Epithelial cell of prostate (primary cell): ENCODE data around the gene UBE2V1.
"Not testable (repeated sequence)": the region's sequence is repeated elsewhere in the genome, so short reads cannot be mapped to it uniquely, and the experiment has no call there.

ENCODE experiments used
- DNase-seq: peaks from one replicate; pipeline ENCODE4 v3.0.0-alpha.2; 2011; ENCODE audit warnings: low read depth, low spot score
- H3K27ac ChIP-seq: fragments of 450-650 bp; 2 replicates; pipeline ENCODE4 v1.5.1; 2017; ENCODE audit warnings: mild to moderate bottlenecking

UBE2V1 gene

DNA sequence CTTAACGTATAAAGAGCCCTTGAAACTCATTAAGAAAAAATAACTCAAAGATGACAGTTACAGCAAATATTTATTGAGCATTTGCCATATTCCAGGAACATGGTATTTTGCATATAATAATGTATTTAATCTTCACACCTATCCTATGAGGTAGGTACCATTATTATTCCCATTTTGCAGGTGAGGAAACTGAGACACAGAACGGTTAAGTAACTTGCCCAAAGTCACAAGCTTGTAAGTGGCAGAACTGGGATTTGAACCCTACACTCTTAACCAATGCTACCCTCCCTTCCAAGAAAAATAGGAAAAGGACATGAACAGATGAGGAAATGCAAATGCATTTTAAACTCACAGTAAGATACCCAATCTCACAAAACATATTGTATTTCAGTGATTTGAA, 5.3 kb upstream of the UBE2V1 start:
- H3K27ac ChIP-seq, result no peak overlapping the region
- DNase-seq, result no peak

DNA sequence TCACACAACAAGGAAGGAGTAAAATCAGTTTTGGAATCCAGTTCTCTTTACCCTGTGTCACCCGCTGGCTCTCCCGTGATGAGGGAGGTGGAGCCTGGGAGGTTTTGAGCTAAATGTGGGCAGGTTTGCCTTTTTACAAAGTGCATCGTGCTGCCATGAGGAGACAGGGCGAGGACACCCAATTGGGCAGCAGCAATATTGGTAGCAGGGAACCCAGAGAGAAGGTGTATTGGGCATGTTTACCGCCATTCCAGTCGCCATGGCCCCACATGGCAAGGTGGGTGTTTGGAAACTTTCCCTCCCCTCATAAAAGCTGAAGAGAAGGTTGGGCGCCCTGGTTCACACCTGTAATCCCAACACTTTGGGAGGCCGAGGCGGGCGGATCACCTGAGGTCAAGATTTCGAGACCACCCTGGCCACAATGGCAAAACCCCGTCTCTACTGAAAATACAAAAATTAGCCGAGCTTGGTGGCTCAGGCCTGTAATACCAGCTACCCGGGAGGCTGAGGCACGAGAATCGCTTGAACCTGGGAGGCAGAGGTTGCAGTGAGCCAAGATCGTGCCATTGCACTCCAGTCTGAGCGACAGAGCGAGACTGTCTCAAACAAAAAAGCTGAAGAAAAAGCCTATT, 3.5 kb upstream of the UBE2V1 start:
- peak overlapping the region; percentile 36 for H3K27ac ChIP-seq
- no peak for DNase-seq

DNA sequence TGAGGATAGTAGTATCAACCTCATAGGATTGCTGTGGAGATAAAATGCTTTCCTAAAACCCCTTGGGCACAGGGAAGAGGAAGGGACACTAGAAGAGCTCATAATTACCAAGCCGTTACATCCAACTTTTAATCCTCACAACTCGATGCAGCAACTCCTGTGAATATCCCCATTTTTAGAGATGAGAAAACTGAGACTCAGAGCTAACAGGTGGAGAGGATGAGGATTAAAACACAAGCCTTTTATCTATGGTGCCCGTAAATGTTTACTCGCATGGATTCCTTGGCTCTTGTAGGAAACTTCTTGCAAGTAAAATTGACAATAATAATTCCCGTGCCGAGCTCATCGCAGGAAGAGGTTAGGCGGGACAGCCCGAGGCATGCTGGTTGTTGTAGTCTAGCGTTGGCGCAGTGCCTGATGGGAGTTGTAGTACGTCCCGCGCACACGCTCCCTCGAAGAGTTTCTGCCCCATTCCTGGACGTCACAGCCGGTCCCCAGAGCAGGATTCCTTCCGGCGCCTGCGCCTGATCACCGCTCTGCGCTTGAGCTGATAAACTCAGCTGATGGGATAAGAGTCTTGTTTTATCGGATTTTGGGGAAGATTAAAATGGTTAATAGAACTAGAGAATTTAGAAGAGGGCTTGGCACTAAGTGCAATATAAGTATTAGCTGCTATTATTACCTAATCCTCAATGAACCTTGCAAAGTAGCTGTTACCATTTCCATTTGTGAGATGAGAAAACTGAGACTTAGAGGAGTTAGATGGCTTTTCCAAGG, 2.8 kb upstream of the UBE2V1 start:
- H3K27ac ChIP-seq, result peak overlapping the region; percentile 36
- DNase-seq, result peak; percentile 81

DNA sequence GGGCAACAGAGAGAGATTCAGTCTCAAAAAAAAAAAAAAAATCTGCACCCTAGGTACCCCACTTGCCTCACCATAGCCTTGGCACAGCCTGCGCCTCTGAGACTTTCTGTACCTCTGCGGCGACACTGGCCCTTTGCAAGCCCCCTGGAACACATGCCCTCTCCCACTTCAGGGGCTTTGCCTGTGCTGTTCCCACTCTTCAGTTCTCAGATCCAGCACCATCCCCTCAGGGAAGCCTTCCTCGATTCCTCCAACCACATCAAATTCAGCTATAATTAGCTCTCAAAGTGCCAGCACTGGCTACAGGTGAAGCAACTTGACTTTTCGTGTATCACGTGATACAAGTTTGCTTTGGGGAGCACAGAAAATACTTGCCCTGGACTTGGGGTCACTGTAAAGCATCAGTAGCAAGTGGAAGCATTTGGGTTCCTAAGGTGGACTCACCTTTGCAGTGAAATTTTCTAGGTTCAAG, 2.1 kb upstream of the UBE2V1 start:
- no peak overlapping the region for H3K27ac ChIP-seq
- no peak for DNase-seq

DNA sequence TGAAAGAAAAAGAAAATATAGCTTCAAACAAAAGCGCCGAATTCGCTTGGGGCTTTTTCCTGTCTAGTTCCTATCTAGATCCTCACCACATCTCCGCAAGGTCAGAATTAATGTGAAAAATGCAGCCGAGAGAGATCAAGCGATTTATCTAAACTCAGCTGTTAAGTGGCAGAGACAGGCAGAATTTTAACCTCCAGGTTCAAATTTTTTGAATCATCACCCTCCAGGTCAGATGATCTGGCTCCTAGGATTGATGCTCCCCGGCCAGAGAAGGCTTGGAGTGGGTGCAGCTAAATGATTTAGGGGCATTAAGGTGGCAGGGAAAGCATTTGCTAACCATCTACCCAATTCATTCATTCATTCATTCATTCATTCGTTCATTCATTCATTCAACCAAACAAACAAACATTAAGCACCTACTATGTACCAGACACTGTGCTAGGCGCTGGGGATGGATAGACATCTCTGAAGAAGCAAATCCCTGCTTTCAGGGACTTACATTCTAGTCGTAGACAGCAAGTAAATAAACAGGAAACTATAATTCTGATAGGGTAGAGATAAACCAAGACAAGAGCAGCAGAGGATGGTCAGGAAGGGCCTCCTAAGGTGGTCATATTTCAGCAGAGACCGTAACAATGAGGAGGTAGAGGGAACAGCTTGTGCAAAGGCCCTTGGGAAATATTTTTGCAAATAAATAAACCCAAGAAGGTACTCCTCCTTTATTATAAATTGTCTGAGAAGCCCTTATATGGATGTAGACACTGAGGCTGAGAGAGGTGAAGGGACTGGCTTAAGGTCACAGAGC, 672 bp upstream of the UBE2V1 start:
- H3K27ac ChIP-seq, result peak overlapping the region; percentile 87
- no peak for DNase-seq

DNA sequence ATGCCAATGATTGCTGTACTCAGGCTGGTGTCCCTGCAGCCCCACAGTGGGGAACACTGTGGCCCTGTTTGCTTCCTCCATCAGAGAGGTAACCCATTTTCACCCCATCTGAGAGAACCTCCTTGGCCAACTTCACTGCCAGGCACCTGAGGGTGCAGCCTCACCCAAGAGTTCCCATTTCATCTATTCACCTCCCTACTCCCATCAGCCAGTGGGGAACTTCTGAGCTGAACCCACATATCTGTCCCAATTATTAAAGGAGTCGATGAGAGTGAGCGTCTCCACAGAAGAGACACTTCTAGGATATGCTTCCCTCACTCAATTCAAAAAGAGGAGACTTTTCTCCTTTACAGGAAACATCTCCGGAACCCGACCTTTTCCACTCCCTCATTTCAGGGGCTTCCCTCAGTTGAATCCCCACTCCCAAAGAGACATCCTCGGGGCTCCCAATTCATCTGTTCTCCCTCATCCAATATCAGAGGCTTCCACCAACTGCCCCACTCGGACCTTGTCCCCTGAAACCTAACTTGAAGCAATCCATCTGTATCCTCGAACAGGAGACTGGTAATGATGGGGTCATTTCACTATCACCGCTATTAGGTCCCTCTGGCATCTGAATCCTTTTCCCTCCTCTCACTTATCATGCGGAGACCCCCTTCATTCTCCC, 988 bp downstream of the UBE2V1 start:
- H3K27ac ChIP-seq, result peak overlapping the region; percentile 87
- DNase-seq, result no peak

DNA sequence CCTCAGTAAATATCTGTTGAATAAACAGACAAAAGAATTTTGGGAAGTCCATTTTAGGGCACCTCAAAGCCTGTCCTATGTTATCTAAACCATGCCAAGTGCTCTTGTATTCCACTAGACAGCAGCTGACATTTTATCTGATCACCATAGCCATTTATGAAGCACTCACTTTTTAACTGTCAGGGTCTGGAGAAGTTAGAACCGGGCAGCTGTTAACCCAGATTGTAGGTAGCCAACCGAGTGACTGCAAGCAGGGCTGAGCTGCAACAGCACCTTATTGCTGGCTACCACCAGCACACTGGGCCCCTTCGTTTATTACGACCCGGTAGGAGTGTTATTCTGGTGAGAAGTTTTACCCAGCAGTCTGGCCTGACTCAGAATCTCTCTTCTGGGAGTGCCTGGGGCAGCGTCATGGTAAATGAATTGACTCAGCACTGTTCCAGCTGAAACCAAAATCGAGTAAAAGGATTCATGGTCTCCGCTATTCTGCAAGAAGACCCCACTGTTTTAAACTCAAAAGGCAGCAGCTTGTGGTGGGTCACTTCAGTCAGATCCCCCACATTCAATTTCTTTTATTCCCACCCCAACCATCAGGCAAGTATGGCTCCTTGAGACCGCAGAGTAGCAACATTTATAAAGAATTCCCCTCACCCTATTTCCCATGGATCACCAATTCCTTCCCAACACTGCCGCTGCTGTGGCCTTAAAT, 1.7 kb downstream of the UBE2V1 start:
- no peak for DNase-seq
- H3K27ac ChIP-seq, result peak overlapping the region; percentile 87

DNA sequence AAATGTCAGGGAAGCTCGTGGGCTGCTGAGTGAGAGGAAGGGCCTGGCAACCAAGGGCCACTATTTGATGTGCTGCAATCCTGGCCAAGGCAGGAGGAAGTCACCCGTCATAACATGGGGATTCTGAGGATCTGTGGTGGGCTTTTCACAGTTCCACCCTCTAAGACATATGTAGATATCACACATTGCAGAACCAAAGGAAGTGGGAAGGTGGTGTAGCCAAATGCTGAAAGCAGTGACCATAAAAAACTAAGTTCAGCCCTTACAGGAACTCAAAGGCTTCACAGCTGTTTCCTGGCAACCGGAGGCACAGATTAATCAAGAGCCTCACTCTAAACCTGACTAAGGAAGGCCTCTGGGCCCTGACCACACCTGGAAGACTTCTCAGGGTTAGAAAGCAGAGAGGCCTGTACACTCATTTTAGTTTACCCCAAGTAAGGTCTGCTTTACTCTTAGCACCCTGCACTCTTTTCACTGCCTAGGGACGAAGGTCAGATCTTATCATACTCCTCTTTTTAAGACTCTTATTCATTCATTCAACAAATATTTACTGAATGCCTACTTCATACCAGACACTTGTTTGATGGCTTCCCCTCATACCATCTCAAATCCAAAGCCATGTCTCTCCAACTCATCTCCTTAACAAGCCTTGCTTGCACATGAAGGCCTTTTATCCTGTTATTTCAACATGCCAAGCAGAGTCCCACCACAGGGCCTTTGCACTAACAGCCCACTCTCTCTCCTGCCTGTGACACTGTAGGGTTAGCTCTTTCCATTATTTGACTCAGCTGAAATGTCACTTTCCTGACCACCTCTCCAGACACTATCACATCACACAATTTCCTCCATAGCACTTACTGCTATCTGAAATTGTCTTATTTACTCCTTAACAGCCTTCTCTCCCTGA, 2.6 kb downstream of the UBE2V1 start:
- peak overlapping the region; percentile 87 for H3K27ac ChIP-seq

DNA sequence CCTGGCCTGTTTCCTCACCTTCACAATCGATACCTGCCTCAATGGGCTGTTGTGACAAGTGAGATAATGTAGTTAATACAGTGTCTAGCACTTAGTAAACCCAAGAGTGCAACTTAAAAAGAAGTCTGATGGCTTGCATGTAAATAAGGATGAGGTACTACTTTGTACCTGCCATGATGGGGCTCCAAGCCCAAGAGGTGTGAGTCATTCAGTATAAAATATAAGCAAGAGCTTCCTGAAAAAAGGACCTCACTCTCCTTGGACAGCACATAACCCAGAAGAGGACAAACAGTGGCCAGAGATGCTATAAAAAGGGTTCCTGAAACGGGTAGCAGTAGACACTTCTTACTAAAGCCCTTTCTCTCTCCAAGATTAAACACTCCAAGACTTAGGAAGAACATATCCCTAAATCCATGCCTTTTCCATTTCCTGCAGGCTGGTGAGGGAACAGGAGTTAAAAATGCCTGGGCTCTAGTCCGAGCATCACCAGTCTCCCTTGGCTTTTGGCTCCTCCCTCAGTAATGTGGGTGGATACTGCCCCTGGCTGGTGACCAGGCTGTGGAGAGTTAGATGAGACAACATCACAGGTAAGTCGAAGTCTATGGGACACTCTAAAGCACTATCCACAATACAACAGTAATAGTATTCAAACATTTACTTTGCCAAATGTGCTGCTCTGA, 4.3 kb downstream of the UBE2V1 start:
- H3K27ac ChIP-seq, result peak overlapping the region; percentile 87

More for the DNA sequence above, 2.6 kb downstream of the UBE2V1 start:
- no peak for DNase-seq

DNA sequence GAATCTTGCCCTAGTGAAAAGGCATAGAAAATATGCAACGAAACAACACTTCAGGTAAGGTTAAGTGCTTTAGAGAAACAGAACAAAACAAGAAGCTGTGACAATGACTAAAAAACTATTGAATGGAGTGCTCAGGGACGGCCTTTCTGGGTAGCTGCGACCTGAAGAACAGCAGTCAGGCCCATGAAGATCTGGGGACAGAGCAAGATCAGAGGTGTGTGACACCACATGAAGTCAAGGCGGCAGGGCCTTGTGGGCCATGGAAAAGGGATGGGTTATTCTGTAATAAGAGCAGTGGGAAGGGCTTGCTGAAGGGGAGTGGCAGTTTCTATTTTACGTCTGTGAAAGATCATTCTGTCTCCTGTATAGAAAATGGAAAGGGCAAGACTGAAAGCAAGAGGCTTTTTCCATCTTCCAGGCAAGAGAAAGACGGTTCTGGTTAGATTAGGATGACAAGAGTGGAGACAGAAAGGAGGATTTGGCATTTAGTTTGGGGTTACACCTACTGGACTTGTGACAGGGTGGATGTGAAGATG, 5.1 kb downstream of the UBE2V1 start:
- no peak overlapping the region for H3K27ac ChIP-seq
- no peak for DNase-seq

More for the DNA sequence above, 4.3 kb downstream of the UBE2V1 start:
- no peak for DNase-seq

DNA sequence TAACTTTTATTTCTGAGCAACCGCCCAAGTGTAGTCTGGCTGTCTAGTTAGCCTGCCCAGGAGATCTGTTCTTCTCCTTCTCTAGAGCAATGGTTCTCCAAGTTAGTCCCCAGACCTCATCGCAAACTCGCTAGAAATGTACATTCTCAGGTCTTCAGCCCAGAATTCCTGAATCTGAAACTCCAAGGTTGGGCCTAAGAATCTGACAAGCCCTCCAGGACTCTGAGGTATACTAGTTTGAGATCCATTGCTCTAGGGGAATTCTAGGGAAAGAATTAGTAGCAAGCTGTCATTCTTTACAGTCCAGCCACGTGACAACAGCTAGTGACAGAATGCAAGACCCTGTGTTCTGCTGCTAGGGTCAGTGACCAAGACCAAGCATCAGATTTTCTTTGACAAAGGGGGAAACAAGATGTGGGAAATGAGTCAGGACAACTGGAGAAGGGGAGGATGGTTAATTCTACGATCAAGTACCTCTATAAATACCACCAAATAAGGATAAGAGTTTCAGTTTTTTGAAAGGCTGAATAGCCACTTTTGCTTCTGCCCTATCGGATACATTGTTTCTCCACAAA, 5.8 kb downstream of the UBE2V1 start:
- no peak overlapping the region for H3K27ac ChIP-seq
- DNase-seq, result no peak

DNA sequence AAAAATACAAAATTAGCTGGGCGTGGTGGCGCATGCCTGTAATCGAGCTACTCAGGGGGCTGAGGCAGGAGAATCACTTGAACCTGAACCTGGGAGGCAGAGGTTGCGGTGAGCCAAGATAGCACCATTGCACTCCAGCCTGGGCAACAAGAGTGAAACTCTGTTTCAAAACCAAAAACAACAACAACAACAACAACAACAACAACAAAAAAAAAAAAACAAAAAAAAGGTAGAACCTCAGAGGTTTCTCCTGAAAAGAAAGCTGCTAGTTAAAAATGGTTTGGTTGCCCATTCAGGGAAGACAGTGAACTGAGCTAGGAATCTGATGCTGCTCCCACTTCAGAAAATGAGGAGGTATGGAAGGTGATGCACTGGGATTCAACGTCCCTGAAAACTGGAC, 6.3 kb downstream of the UBE2V1 start:
- not testable (repeated sequence) for H3K27ac ChIP-seq, DNase-seq

DNA sequence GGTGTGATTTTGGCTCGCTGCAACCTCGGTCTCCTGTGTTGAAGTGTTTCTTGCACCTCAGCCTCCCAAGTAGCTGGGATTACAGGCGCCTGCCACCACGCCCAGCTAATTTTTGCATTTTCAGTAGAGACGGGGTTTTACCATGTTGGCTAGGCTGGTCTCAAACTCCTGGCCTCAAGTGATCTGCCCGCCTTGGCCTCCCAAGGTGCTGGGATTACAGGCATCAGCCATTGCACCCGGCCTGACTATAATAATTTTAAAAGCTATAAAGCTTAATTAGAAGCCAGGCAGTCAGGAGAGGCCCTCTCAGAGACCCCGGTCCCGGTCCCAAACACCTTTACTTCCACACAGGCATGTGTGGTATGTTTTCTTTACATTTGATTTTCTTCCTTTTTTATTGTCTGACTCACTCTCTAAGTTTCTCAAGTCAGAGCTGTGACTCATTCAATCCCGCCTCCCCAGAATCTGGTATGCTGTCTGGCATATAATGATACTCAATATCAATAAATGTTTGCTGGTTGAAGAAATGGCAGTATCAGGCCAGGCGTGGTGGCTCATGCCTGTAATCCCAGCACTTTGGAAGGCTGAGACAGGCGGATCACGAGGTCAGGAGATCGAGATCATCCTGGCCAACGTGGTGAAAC, 9.4 kb downstream of the UBE2V1 start:
- H3K27ac ChIP-seq, result peak overlapping the region; percentile 63
- peak; percentile 80 for DNase-seq

DNA sequence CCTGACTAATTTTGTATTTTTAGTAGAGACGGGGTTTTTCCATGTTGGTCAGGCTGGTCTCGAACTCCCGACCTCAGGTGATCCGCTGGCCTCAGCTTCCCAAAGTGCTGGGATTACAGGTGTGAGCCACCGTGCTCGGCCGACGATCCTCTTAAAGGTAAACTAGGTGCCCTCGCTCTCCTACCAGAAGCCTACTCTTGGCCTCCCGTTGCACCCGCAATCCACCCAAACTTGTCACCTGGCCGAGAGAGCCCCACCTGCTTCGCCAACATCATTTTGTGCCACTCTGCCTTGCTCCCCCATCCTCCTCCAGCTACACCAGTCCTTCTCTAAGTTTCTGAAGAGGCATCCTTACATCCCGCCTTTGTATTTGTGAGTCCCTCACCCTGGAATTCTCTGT, 10.4 kb downstream of the UBE2V1 start:
- not testable (repeated sequence) for H3K27ac ChIP-seq, DNase-seq

DNA sequence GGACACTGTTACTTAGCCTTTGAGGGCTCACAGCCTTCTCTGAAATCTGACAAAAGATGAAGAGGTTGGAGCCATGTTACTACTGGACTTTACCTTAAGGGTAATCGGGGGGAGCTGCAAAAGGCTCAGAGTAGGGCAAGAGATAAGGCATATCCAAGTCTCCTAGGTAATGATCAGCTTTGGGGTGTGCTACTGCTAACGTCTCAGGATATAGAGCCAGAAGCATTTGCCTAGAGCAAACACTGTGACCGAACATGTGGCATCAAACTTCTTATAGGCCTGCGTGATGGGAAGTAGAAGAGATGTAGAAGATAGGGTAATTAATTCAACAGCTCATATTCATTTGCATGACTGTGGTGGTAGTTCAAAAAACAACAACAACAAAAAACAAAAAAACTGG, 11.1 kb downstream of the UBE2V1 start:
- no peak overlapping the region for H3K27ac ChIP-seq
- no peak for DNase-seq

DNA sequence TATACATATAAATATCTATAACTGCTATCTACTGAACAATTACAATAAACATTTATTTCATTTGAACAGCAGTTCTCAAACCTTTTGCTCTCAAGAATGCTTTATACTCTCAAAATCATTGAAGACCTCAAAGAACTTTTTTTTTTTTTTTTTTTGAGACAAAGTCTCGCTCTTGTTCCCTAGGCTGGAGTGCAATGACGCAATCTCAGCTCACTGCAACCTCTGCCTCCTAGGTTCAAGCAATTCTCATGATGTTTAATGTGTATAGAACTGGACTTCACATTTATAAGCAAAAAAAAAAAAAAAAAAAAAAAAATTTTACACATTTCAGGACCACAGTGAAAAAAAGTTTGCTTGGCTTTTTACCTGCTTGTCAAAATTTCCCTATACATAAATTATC, 11.7 kb downstream of the UBE2V1 start:
- no peak overlapping the region for H3K27ac ChIP-seq

DNA sequence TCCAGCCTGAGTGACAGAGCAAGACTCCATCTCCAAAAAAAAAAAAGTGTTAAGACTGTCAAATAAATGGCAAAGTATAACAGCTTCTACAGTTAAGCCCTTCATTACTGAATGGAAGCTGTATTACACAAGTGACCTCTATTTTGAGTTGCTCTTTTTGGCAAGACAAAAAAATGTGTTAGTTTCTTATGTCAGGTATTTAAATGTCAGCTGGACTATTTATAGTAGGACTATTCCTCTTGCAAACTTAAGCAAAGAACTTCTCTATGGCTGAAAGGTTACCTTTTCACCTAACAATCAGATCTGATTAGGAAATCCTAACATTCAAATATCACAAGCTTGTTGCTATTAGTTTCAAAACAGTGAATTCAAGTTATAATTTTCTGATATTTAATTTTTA, 12.4 kb downstream of the UBE2V1 start:
- no peak for DNase-seq
- peak overlapping the region; percentile 44 for H3K27ac ChIP-seq

More for the DNA sequence above, 11.7 kb downstream of the UBE2V1 start:
- DNase-seq, result no peak
